ENCODE results near the gene PDSS2. TPM values are rescaled to one million over a fixed set of nuclear protein-coding genes. Genes with fewer than 3 reads are reported as not detected.

PDSS2 gene
- total RNA-seq, 1 donor from 2014 or later = 7.9 TPM

GRCh38 chr6:107264357-107264840 lies 195.0 kb downstream of the PDSS2 start:
- no peak for DNase-seq (ENCODE audit: low spot score)
- Mint-ChIP-seq H3K36me3 (ENCODE audit: low read depth, unreplicated experiment) (no peaks in the 10 kb centered on the region), H3K4me1 (ENCODE audit: unreplicated experiment) (peaks cover 3% of the 10 kb centered on the region), H3K27ac (ENCODE audit: unreplicated experiment) (no peak overlapping the region), H3K27me3 (ENCODE audit: unreplicated experiment) (no peaks in the 10 kb centered on the region), H3K9me3 (ENCODE audit: unreplicated experiment) (no peaks in the 10 kb centered on the region), H3K4me3 (ENCODE audit: unreplicated experiment) (no peak overlapping the region)
- TF ChIP-seq CTCF (IDR thresholded peaks at IDR 0.05; ENCODE audit: unreplicated experiment) = no peak

GRCh38 chr6:107259951-107260350 lies 199.4 kb downstream of the PDSS2 start:
- no peaks in the 10 kb centered on the region for H3K9me3 Mint-ChIP-seq (ENCODE audit: unreplicated experiment)
- H3K4me3 Mint-ChIP-seq (ENCODE audit: unreplicated experiment) = no peak overlapping the region
- H3K4me1 Mint-ChIP-seq (ENCODE audit: unreplicated experiment) = no peaks in the 10 kb centered on the region
- DNase-seq (ENCODE audit: low spot score) = no peak
- H3K27ac Mint-ChIP-seq (ENCODE audit: unreplicated experiment) = no peak overlapping the region
- no peaks in the 10 kb centered on the region for H3K27me3 Mint-ChIP-seq (ENCODE audit: unreplicated experiment)
- no peaks in the 10 kb centered on the region for H3K36me3 Mint-ChIP-seq (ENCODE audit: low read depth, unreplicated experiment)
- TF ChIP-seq CTCF (IDR thresholded peaks at IDR 0.05; ENCODE audit: unreplicated experiment) = no peak

GRCh38 chr6:107248147-107248546 lies 211.2 kb downstream of the PDSS2 start:
- no peak overlapping the region for H3K4me3 Mint-ChIP-seq (ENCODE audit: unreplicated experiment)
- no peaks in the 10 kb centered on the region for H3K36me3 Mint-ChIP-seq (ENCODE audit: low read depth, unreplicated experiment)
- DNase-seq (ENCODE audit: low spot score) = no peak
- H3K4me1 Mint-ChIP-seq (ENCODE audit: unreplicated experiment) = no peaks in the 10 kb centered on the region
- TF ChIP-seq CTCF (IDR thresholded peaks at IDR 0.05; ENCODE audit: unreplicated experiment) = no peak
- no peaks in the 10 kb centered on the region for H3K9me3 Mint-ChIP-seq (ENCODE audit: unreplicated experiment)
- no peaks in the 10 kb centered on the region for H3K27me3 Mint-ChIP-seq (ENCODE audit: unreplicated experiment)
- no peak overlapping the region for H3K27ac Mint-ChIP-seq (ENCODE audit: unreplicated experiment)

GRCh38 chr6:107246972-107247615 lies 212.3 kb downstream of the PDSS2 start:
- TF ChIP-seq CTCF (IDR thresholded peaks at IDR 0.05; ENCODE audit: unreplicated experiment) = no peak

GRCh38 chr6:107246249-107246971 lies 213.0 kb downstream of the PDSS2 start:
- H3K4me3 Mint-ChIP-seq (ENCODE audit: unreplicated experiment) = no peak overlapping the region
- no peak for DNase-seq (ENCODE audit: low spot score)
- H3K36me3 Mint-ChIP-seq (ENCODE audit: low read depth, unreplicated experiment) = no peaks in the 10 kb centered on the region
- no peak for TF ChIP-seq CTCF (IDR thresholded peaks at IDR 0.05; ENCODE audit: unreplicated experiment)
- H3K9me3 Mint-ChIP-seq (ENCODE audit: unreplicated experiment) = no peaks in the 10 kb centered on the region
- no peaks in the 10 kb centered on the region for H3K4me1 Mint-ChIP-seq (ENCODE audit: unreplicated experiment)
- H3K27me3 Mint-ChIP-seq (ENCODE audit: unreplicated experiment) = no peaks in the 10 kb centered on the region
- H3K27ac Mint-ChIP-seq (ENCODE audit: unreplicated experiment) = no peak overlapping the region

More at GRCh38 chr6:107246972-107247615, 212.3 kb downstream of the PDSS2 start:
- Mint-ChIP-seq H3K9me3 (ENCODE audit: unreplicated experiment) (no peaks in the 10 kb centered on the region), H3K36me3 (ENCODE audit: low read depth, unreplicated experiment) (no peaks in the 10 kb centered on the region), H3K4me1 (ENCODE audit: unreplicated experiment) (no peaks in the 10 kb centered on the region), H3K27me3 (ENCODE audit: unreplicated experiment) (no peaks in the 10 kb centered on the region), H3K27ac (ENCODE audit: unreplicated experiment) (no peak overlapping the region), H3K4me3 (ENCODE audit: unreplicated experiment) (no peak overlapping the region)
- DNase-seq (ENCODE audit: low spot score) = no peak
